ENCODE results near the gene TMCC1.

The TMCC1 gene

GRCh38 chr3:129867506-129868124 lies 25.9 kb downstream of the TMCC1 start:
- Histone ChIP-seq H3K4me1 (ENCODE audit: low read depth, poor library complexity, severe bottlenecking) (no peaks in the 10 kb centered on the region), H3K27ac (no peak overlapping the region), H3K9ac (no peak overlapping the region), H3K79me2 (ENCODE audit: insufficient read depth, low read depth) (no peaks in the 10 kb centered on the region), H3K4me2 (no peak overlapping the region), H3K4me3 (IDR thresholded peaks at IDR 0.05; ENCODE audit: insufficient read depth, low read depth, low read length) (no peak overlapping the region), H4K20me1 (ENCODE audit: insufficient read depth) (no peaks in the 10 kb centered on the region), H3K27me3 (ENCODE audit: insufficient read depth, low read depth) (no peaks in the 10 kb centered on the region), H3K36me3 (ENCODE audit: insufficient read depth) (no peaks in the 10 kb centered on the region), H2AFZ (ENCODE audit: low read depth) (no peak overlapping the region)
- TF ChIP-seq CTCF (conservative IDR thresholded peaks at IDR 0.05; ENCODE audit: low read depth, low read length) = no peak

GRCh38 chr3:129865806-129866205 lies 27.7 kb downstream of the TMCC1 start:
- no peaks in the 10 kb centered on the region for H3K79me2 ChIP-seq (ENCODE audit: insufficient read depth, low read depth)

GRCh38 chr3:129864519-129864918 lies 29.0 kb downstream of the TMCC1 start:
- no peak overlapping the region for H3K9ac ChIP-seq
- no peaks in the 10 kb centered on the region for H3K4me1 ChIP-seq (ENCODE audit: low read depth, poor library complexity, severe bottlenecking)
- H3K27me3 ChIP-seq (ENCODE audit: insufficient read depth, low read depth) = no peaks in the 10 kb centered on the region
- H3K4me2 ChIP-seq = no peak overlapping the region
- no peaks in the 10 kb centered on the region for H3K79me2 ChIP-seq (ENCODE audit: insufficient read depth, low read depth)
- no peaks in the 10 kb centered on the region for H4K20me1 ChIP-seq (ENCODE audit: insufficient read depth)
- no peak overlapping the region for H2AFZ ChIP-seq (ENCODE audit: low read depth)
- H3K36me3 ChIP-seq (ENCODE audit: insufficient read depth) = no peaks in the 10 kb centered on the region
- no peak overlapping the region for H3K27ac ChIP-seq
- no peak overlapping the region for H3K4me3 ChIP-seq (IDR thresholded peaks at IDR 0.05; ENCODE audit: insufficient read depth, low read depth, low read length)
- no peak for TF ChIP-seq CTCF (conservative IDR thresholded peaks at IDR 0.05; ENCODE audit: low read depth, low read length)

More at GRCh38 chr3:129865806-129866205, 27.7 kb downstream of the TMCC1 start:
- Histone ChIP-seq H3K27me3 (ENCODE audit: insufficient read depth, low read depth) (no peaks in the 10 kb centered on the region), H3K4me1 (ENCODE audit: low read depth, poor library complexity, severe bottlenecking) (no peaks in the 10 kb centered on the region), H4K20me1 (ENCODE audit: insufficient read depth) (no peaks in the 10 kb centered on the region), H2AFZ (ENCODE audit: low read depth) (no peak overlapping the region), H3K27ac (no peak overlapping the region), H3K9ac (no peak overlapping the region), H3K4me2 (no peak overlapping the region), H3K4me3 (IDR thresholded peaks at IDR 0.05; ENCODE audit: insufficient read depth, low read depth, low read length) (no peak overlapping the region), H3K36me3 (ENCODE audit: insufficient read depth) (no peaks in the 10 kb centered on the region)
- TF ChIP-seq CTCF (conservative IDR thresholded peaks at IDR 0.05; ENCODE audit: low read depth, low read length) = no peak

- no peak for TF ChIP-seq CTCF (conservative IDR thresholded peaks at IDR 0.05; ENCODE audit: low read depth, low read length)
- H3K27me3 ChIP-seq (ENCODE audit: insufficient read depth, low read depth) = no peaks in the 10 kb centered on the region
- H4K20me1 ChIP-seq (ENCODE audit: insufficient read depth) = no peaks in the 10 kb centered on the region
- peaks cover 4% of the 10 kb centered on the region; the same call in 1 of the 2 replicates for H3K79me2 ChIP-seq (ENCODE audit: insufficient read depth, low read depth)
- no peaks in the 10 kb centered on the region for H3K36me3 ChIP-seq (ENCODE audit: insufficient read depth)
- no peak overlapping the region for H3K27ac ChIP-seq
- no peak overlapping the region for H3K4me3 ChIP-seq (IDR thresholded peaks at IDR 0.05; ENCODE audit: insufficient read depth, low read depth, low read length)
- H2AFZ ChIP-seq (ENCODE audit: low read depth) = no peak overlapping the region
- peaks cover 18% of the 10 kb centered on the region for H3K4me1 ChIP-seq (ENCODE audit: low read depth, poor library complexity, severe bottlenecking)
- H3K9ac ChIP-seq = no peak overlapping the region
- H3K4me2 ChIP-seq = no peak overlapping the region
These were observed 34.2 kb downstream of the TMCC1 start for GRCh38 chr3:129859272-129859671.

Measured in KMS-11 (cell line).